Suprapubic skin (tissue), 3 donors: ENCODE results near the gene KCND1.

Experiments
- CTCF ChIP-seq, 2 donors: fragments of 200-600 bp in 1 of 2; fragments of 450-650 bp in 1 of 2; sonication (generic) in 1 of 2; IDR thresholded peaks; one replicate each; pipeline ENCODE4 v1.5.1; 2016 to 2019; ENCODE audit warnings: antibody characterized with exemption in 2 of 2, mild to moderate bottlenecking in 1 of 2, moderate library complexity in 1 of 2
- POLR2AphosphoS5 ChIP-seq, 3 donors: sonication (generic); formaldehyde crosslinking; IDR thresholded peaks; one replicate each; pipeline ENCODE4 v1.6.1; 2017; ENCODE audit warnings: antibody characterized with exemption in 3 of 3

- no peak for TF ChIP-seq CTCF (IDR thresholded peaks at IDR 0.05)
- TF ChIP-seq POLR2AphosphoS5 (IDR thresholded peaks at IDR 0.05), result no peak
These were observed 34.4 kb downstream of the KCND1 start for GRCh38 chrX:48937054-48937907.
